IMR-90 (cell line): ENCODE measurements around the gene SLC6A9. TPM values are rescaled to one million over a fixed set of nuclear protein-coding genes. Genes with fewer than 3 reads are reported as not detected.

Experiments used
- polyA plus RNA-seq, 3 experiments: library from polyadenylated mRNA; depleted of rRNA; stranded (reverse); fragments of >200 nt; gene quantifications; 2 replicates each; pipeline ENCODE4 v1.2.3, GENCODE V29; 2012; ENCODE audit warnings: low replicate concordance in 1 of 3
- total RNA-seq: library from RNA; depleted of rRNA; stranded (reverse); fragments of >200 nt; gene quantifications from 2 replicates; pipeline ENCODE4 v1.2.3, GENCODE V29; 2012; rRNA removed

Gene SLC6A9
- total and polyA plus RNA-seq, 2 of the 4 experiments (the other 2 are of a cell fraction) = 2.0 to 6.6 TPM

Other genes starting within 250 kb of the SLC6A9 start
- gene ARTN, start 97.7 kb downstream of the SLC6A9 start, total RNA-seq = not detected in 2 replicates
- gene ARTN, start 97.7 kb downstream of the SLC6A9 start, polyA plus RNA-seq (2012; rRNA removed) = 0.23 and 0.29 TPM in 2 replicates
- gene IPO13, start 84.5 kb downstream of the SLC6A9 start, total RNA-seq = 14.2 and 15.2 TPM in 2 replicates
- gene IPO13, start 84.5 kb downstream of the SLC6A9 start, polyA plus RNA-seq (2012; rRNA removed) = 18.7 and 19.0 TPM in 2 replicates
- gene DPH2, start 61.5 kb downstream of the SLC6A9 start, total RNA-seq = 18.9 and 21.0 TPM in 2 replicates
- gene DPH2, start 61.5 kb downstream of the SLC6A9 start, polyA plus RNA-seq (2012; rRNA removed) = 32.2 and 38.0 TPM in 2 replicates
- gene ATP6V0B, start 56.5 kb downstream of the SLC6A9 start, total RNA-seq = 72.1 and 80.3 TPM in 2 replicates
- gene ATP6V0B, start 56.5 kb downstream of the SLC6A9 start, polyA plus RNA-seq (2012; rRNA removed) = 169 and 209 TPM in 2 replicates
- gene B4GALT2, start 52.3 kb downstream of the SLC6A9 start, total RNA-seq = 57.2 and 60.8 TPM in 2 replicates
- gene B4GALT2, start 52.3 kb downstream of the SLC6A9 start, polyA plus RNA-seq (2012; rRNA removed) = 52.3 and 74.7 TPM in 2 replicates
- gene CCDC24, start 39.9 kb downstream of the SLC6A9 start, total RNA-seq = 1.4 and 1.7 TPM in 2 replicates
- 4.3 and 4.6 TPM in 2 replicates for gene CCDC24, start 39.9 kb downstream of the SLC6A9 start, polyA plus RNA-seq (2012; rRNA removed)
- 0.28 and 0.36 TPM in 2 replicates for gene KLF17, start 87.4 kb upstream of the SLC6A9 start, total RNA-seq
- gene KLF17, start 87.4 kb upstream of the SLC6A9 start, polyA plus RNA-seq (2012; rRNA removed) = 0.14 and 0.17 TPM in 2 replicates
- gene KLF18, start 110.2 kb upstream of the SLC6A9 start, total RNA-seq = not detected in 2 replicates
- gene KLF18, start 110.2 kb upstream of the SLC6A9 start, polyA plus RNA-seq (2012; rRNA removed) = not detected in 2 replicates
- 18.1 and 22.2 TPM in 2 replicates for gene DMAP1, start 182.0 kb upstream of the SLC6A9 start, total RNA-seq
- gene DMAP1, start 182.0 kb upstream of the SLC6A9 start, polyA plus RNA-seq (2012; rRNA removed) = 34.3 and 39.4 TPM in 2 replicates